Erythroblast (primary cell): ENCODE results near the gene PHTF1.

ENCODE experiments used
- GATA1 ChIP-seq: IDR thresholded peaks from 2 replicates; pipeline ENCODE4 v1.6.1; 2011; ENCODE audit warnings: low read depth, mild to moderate bottlenecking, control low read depth, low read length, moderate library complexity
- POLR2A ChIP-seq: IDR thresholded peaks from 2 replicates; pipeline ENCODE4 v1.6.1; 2011; ENCODE audit warnings: mild to moderate bottlenecking, low read length

GRCh38 chr1:113747376-113747775 is 11.9 kb downstream of the PHTF1 start:
- TF ChIP-seq POLR2A (no peak), GATA1 (no peak)
